Stimulated activated CD8-positive, alpha-beta memory T cell treated with anti-CD3 and anti-CD28 coated beads, Interleukin-15, amount 100 ng/mL, for 4 hours (primary cell): ENCODE data around the gene C6orf89.
"Not testable (repeated sequence)": the region's sequence is repeated elsewhere in the genome, so short reads cannot be mapped to it uniquely, and the experiment has no call there.

Source experiments
- DNase-seq, 2 donors: peaks; one replicate each; pipeline ENCODE4 v3.0.0-alpha.2; 2020; ENCODE audit warnings: low read depth in 2 of 2

The C6orf89 gene

DNA sequence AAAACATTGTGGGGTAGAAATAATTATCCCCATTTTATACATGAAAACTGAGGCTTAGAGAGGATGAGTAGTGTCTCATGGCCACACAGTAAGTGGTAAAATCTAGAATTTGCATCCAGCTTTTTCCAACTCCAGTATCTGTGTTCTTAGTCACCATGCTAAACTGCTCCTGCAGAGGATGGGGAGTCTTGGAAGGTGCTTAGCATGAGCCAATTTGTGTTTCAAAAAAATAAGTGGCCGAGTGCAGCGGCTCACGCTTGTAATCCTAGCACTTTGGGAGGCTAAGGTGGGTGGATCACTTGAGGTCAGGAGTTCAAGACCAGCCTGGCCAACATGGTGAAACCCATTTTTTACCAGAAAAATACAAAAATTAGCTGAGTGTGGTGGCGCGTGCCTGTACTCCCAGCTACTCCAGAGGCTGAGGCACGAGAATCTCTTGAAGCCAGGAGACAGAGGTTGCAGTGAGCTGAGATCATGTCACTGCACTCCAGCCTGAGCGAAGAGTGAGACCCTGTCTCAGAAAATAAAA is 2.4 kb downstream of the C6orf89 start:
- no peak for DNase-seq

DNA sequence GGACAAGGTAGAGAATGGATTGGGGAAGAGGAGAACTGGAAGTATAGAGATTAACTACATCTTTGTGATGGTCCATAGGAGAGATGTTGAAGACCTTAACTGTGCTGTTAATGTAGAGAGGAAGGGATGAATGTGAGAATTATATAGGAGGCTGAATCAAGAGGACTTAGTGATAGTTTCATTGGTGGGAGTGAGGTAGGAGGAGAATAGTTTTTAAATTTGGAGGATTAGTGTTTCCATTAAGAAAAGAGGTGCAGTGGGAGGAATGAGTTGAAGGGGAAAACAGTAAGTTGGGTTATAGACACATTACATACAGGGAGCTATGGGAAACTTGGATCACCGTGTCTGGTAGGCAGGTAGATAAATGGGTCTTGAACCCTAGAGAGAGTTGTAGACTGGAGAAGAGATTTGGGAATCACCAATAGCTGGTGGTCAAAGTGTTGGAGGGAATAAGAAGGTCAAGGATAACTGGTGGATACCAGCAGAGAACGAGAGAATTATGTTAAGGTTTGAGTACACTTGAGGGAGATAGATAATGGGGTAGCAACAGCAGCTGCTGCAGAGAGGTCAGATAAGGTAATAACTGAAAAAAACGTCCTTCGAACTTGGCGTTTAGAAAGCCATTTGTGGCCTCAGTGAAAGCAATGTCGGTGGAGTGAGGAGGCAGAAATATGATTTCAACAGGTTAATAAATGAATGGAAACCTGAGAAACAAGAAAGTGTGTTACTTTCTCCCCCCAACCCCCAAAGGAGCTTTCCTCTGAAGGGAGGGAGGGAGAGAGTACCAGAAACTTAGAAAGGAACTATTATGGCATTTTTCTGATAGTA is 3.1 kb downstream of the C6orf89 start:
- DNase-seq: no peak

DNA sequence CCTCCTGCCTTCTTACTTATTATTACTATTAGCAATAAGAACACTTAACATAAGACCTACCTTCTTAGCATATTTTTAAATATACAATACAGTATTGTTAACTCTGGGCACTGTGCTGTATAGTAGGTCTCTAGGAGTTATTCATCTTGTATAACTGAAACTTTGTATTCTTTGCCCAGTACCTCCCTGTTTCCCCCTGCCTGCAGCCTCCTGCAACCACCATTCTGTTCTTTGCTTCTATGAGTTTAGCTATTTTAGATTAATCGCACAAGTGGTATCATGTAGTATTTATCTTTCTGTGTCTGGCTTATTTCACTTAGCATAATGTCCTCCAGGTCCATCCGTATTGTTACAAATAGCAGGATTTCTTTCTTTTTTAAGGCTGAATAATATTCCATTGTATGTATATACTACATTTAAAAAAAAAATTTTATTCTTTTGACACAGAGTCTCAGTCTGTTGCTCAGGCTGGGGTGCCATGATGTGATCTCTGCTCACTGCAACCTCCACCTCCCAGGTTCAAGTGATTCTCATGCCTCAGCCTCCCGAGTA is 4.4 kb downstream of the C6orf89 start:
- no peak for DNase-seq

DNA sequence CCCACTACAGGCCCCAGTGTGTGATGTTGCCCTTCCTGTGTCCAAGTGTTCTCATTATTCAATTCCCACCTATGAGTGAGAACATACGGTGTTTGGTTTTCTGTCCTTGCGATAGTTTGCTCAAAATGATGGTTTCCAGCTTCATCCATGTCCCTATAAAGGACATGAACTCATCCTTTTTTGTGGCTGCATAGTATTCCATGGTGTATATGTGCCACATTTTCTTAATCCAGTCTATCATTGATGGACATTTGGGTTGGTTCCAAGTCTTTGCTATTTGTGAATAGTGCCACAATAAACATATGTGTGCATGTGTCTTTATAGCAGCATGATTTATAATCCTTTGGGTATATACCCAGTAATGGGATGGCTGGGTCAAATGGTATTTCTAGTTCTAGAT is 5.4 kb downstream of the C6orf89 start:
- DNase-seq: not testable (repeated sequence)

DNA sequence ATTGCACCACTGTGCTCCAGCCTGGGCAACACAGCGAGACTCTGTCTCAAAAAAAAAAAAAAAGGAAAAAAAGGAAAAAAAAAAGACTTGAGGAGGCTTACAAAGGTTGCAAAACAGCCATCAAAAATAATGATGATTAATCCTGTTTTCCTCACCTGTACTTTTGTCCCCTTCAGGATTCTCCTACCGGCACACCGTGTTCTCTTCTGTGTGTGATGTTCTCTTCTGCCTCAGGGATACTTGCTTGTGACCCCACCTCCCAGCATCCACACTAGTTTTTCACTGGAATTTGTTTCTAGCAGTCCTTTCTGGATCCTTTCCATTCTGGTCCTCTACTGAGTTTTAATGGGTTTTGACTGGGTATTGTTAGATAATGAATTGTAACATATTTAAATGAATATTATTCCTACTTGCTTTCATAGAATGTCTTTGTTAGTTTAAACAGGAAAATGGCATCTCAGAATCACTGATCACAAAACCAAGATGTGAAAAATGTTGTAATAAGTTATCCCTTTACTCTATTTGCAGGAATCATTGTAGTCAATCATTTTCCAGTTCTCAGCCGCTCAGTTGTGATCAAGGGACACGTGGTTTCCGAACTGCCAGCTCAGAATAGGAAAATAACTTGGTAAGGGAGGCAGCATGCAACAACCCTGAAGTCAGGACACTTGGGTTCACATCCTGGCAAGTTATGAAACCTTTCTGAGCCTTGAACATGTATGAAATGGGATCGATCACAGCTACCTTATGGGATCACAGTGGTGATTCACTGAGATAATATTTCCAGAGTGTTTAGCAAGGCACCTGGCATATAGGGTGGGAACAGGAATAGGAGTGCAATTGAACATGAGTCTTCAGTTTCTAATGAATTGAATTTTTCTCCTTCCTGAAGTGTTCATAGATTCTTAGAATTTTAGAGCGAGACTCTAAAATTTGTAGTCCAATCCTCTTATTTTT is 8.5 kb downstream of the C6orf89 start:
- no peak for DNase-seq

DNA sequence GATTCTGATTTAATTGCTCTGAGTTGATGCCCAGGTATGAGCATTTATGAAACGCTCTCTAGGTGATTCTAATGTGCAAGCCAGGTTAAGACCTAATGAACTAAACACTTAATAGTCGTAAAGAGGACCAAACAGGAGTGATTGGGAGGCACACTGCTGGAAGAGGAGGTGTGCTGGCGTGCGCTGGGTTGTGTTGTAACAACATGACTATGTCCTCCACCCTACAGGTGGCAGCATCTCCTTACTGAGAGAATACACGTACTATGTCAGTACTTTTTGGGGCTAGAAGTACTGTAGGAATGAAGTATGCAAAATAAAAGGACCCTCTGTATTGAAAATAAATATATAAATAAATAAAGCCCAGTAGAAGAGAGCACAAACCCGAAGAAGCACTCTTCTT is 11.9 kb downstream of the C6orf89 start:
- no peak for DNase-seq

DNA sequence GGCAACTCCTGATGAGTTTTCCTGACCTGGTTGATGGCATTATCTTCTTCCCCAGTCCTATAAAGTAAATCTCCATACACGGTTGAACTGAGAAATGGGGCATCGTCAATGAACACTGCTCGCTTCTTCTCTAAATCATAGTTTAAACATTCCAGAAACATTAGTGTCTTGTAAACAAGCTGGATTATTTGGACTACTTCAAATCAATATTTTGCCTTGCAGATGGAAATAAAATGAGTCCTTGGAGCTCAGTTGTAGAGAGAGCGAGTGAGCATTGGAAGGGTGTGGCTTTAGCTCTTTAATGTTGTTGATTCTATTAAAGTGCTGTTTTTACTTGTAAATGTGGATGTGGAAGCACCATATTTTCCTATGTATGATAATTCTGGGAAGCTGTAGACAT is 18.4 kb downstream of the C6orf89 start:
- no peak for DNase-seq

DNA sequence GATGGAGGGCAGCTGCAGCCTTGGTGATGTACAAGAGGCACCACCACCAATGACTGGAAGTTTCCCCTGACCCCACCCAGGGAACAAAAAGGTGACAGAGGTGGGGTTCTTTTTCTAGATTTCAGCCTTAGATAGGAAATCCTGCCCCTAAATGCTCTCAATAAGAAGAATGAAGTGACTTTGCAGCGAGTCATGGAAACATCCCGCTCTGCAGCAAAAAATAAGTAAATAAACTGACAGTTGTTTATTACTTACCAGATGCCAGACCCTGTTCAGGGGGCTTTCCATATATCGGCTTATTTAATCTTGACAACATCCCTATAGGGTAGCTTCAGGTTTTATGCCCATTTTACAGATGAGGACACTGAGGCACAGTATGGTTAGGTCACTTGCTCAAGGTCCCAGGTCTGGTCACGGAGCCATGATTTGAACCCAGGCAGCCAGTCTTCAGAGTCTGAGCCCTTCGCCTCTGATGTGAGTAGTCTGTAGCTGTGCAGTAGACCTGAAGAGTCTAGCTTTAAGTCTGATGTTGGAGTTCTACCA is 19.2 kb downstream of the C6orf89 start:
- DNase-seq: no peak

DNA sequence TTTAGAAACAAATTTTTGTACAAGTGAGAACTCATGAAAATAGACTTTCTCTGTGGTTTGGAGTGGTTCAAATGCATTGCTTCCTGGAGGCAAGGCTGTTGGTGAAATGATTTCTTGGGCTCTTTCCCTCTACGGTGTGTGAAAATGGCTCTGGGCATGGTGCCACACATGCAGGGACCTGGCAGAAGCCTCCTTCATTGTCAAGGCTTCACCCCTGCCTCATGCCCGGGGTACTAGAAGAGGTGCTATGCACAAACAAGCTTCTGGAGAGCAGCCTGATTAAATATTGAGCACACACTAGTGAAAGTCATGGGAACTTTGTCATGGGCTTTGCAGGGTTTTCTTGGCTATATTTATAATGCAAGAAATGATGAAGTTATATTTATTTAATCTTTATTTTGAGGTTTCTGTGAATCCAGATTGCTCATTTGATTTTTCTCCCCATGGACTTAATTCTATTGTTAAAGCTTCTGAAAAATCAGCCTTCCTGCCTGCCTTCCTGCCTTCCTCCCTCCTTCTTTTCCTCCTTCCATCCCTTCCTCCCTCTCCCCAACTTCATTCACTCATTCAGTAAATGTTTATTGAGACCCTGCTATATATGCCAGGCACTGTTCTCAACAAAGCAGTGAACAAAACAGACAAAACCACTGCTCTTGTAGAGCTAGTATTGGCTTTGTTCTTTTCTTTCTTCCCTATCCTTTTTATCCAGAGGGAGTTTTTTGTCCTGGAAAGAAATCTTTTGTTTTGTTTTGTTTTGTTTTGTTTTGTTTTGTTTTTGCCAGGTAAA is 21.0 kb downstream of the C6orf89 start:
- no peak for DNase-seq

DNA sequence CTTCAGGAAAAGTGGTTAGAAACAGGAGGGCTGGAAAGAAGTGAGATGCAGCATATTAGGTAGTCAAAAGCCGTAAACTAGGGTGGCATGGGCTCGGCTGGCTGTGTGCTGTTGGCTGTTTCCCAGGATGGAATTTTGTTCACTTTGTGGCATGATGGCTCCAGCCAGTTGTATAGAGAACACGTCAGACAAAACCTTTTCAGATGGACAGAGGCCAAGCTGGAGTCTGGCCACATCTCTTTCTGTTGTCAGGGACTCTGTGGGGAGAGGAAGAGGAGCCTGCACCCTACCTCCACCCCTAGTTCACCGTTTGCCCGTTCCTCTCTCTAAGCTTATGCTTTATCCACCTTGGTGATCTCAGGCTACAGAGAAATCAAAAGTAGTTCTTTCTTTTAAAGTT is 22.0 kb downstream of the C6orf89 start:
- no peak for DNase-seq

DNA sequence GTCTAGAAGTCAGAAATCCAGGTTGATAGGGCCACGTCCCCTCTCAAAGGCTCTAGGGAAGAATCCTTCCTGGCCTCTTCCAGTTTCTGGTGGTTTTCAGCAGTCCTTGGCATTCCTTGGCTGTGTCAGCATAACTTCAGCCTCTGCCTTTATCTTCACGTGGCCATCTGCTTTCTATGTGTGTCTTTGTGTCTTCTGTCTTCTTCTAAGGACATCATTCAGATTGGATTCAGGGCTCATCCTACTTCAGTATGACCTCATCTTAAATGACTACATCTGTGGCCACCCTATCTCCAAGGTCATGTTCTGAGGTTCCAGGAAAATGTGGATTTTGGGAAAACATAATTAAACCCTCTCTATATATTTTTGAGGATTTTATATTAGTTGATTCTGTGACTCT is 23.0 kb downstream of the C6orf89 start:
- DNase-seq: no peak

DNA sequence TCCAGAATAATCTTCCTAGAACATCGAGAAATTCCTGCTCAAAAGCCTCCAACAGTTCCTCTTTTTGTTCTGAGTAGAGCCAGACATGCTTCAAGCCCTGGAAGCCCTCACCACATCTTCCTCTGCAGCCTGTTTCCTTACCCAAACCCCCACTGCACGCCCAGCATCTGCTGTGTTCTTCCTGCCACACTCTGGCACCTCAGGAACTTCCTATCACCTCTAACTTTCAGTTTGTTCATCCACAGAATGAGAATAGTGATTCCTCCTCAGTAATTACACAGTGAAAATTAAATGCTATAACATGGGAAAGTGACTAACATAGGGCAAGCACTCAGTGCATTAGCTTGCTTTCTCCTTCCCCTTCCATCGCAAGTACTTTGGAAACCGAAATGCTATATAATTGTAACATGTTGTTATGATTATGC is 26.3 kb downstream of the C6orf89 start:
- DNase-seq: no peak

DNA sequence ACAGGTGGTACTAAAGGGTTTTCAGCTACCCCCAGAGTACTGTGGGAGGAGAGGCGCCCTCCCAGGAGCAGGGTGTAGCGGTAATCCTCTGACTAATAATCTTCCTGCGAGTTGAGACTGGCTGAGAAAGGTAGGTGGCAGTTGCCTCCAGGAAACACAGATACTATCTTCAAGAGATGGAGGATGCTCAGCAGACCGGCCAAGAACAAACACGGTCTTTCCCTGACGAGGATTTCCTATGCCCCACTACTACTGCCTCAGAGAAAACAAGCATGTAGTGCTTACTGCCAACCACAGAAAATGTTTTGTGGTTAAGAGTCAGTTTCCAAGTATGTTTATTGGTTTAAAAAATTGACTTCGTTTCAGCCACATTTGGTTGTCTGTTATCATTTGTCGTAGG is 26.8 kb downstream of the C6orf89 start:
- peak in 1 of 2 donors; percentile 42 for DNase-seq

DNA sequence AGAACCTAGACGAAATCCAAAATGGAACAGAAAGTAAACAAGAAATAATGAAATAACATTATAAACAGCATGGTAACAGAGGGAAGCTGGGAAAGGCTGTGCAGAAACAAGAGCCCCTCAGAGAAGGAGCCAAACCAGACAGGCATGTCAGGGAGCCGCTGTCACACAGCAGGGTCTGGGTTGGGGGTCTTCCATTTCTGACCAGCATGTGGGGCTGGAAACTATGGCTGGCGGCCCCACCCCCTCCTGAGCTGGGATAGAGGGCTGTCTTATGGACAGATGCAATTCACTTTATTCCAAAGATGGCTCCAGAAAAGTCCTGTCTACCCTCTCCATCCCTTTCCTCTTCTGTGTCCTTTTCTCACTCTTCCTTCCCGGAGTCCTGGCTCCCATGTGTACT is 27.3 kb downstream of the C6orf89 start:
- DNase-seq: no peak

DNA sequence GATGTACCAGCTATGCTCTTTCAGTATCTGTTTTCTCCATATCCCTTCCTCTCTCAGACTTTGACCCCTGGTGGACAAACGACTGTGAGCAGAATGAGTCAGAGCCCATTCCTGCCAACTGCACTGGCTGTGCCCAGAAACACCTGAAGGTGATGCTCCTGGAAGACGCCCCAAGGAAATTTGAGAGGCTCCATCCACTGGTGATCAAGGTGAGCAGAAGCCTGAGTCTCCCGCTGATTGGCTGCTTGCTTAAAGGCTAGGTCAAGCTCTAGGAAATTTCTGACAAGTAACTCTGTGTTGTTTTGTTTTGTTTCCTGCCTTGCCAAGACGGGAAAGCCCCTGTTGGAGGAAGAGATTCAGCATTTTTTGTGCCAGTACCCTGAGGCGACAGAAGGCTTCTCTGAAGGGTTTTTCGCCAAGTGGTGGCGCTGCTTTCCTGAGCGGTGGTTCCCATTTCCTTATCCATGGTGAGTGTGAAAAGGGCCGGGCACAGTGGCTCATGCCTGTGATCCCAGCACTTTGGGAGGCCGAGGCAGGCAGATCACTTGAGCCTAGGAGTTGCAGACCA is 28.6 kb downstream of the C6orf89 start:
- no peak for DNase-seq

DNA sequence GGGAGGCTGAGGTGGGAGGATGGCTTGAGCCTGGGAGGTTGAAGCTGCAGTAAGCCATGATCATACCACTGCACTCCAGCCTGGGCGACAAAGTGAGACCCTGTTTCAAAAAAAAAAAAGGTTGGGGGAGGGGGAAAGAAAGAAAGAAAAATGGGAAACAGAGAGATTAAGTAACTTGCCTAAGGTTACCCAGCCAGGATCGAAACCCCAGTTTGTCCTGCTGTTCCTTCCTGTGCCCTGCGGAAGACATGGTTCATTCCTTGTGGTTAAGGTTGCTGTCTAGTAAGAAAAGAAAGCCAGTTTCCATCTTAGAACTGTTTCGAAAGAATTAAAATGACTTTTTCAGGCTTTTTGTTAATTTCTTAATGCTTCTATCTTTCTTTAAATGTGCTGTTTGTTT is 29.8 kb downstream of the C6orf89 start:
- no peak for DNase-seq

DNA sequence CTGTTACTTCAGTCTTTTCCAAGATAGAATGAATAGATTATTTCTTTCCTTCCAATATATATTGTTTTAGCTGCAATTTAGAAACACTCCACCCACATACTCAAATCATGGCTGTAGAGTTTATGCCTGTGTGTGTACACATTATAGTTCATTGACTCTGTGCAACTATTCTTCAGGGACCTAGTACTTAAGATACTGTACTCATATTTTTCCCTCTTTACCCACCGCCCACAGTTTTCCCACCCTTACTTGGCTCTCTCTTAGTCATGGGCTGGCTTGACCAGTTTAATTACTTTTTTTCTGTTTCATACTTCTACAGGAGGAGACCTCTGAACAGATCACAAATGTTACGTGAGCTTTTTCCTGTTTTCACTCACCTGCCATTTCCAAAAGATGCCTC is 30.4 kb downstream of the C6orf89 start:
- no peak for DNase-seq

DNA sequence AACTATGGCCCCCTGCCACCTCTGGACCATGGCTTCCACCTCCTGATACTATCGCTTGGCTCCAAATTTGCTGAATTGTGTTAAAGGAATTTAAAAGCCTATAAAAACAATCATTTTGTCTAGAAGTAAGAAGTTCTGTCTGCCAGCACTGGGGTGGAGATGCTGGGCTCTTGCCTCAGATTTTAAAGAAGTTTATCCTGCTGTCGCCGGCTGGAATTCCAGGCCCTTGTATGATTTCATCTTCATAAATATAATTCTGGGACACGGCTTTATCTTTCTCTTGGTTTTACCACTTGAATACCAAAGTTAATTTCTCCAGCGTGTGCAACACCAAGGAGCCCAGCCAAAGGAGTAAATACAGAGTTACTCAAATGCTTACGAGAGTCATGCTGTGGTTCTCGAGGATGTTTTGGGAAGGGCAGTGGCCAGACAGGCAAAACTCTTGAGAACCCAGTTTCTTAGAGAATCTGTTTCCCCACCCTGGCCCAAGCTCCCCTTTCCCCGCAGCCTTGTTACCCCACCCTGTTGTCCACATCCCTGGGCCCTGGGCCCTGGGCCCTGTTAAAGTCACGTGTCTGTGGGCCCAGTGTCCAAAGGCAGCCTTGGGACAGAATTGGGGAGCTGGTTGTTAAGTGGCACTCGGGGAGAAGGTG is 31.9 kb downstream of the C6orf89 start:
- no peak for DNase-seq

DNA sequence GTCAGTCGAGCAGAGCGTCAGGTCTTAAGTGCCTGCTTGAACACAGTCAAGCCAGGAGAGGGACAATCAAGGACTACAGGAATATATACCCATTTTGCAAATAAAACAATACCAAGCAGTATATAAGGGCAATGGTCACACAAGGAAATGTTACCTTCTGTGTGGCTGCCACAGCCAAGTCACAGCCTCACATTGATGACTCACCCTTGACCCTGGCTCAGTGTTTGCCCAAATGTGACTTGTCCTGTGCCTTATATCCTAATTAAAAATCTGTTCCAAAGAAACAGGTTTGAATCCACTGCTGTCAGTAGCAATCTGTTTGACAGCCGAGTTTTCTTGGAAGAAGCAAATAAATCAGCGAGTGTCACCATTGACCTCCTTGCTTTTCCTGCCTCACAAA is 34.3 kb downstream of the C6orf89 start:
- DNase-seq: no peak

DNA sequence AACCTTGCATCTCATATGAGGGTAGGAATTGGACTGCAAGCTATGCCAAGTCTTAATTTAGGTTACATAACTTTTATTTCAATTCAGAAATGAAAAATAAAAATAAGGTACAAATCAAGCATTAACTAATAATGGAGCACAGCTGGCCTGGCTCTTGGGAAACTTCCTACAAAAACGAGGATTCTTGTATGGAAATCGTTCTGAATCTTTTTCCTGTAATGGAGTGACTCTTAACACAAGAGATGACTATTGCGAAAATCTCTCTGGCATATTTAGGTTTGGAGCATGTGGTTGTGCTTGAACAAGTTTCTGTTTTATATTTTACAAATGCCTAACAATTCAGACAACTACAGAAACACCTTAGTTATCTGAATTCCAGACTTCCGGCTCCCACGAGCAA is 34.8 kb downstream of the C6orf89 start:
- DNase-seq: no peak
